HPDE6-E6E7 (cell line): ENCODE measurements around the gene FXYD7.
"Not testable (repeated sequence)": the region's sequence is repeated elsewhere in the genome, so short reads cannot be mapped to it uniquely, and the experiment has no call there.

Source experiments
- DNase-seq: peaks from one replicate; pipeline ENCODE4 v3.0.0; 2011; ENCODE audit warnings: missing footprints; ENCODE audit errors: extremely low spot score

FXYD7 gene

GRCh38 chr19:35165200-35166058, 22.4 kb downstream of the FXYD7 start:
- DNase-seq = no peak

- no peak for DNase-seq
These were observed 23.3 kb downstream of the FXYD7 start for GRCh38 chr19:35166100-35167063.

- no peak for DNase-seq
These were observed 24.4 kb downstream of the FXYD7 start for GRCh38 chr19:35167251-35168119.

GRCh38 chr19:35168196-35168595, 25.1 kb downstream of the FXYD7 start:
- DNase-seq = peak; percentile 64

- DNase-seq = no peak
These were observed 26.4 kb downstream of the FXYD7 start for GRCh38 chr19:35169221-35169995.

- no peak for DNase-seq
These were observed 27.5 kb downstream of the FXYD7 start for GRCh38 chr19:35170359-35171061.

- no peak for DNase-seq
These were observed 28.7 kb downstream of the FXYD7 start for GRCh38 chr19:35171730-35172129.

GRCh38 chr19:35174226-35174625, 31.2 kb downstream of the FXYD7 start:
- DNase-seq = no peak

GRCh38 chr19:35176181-35176570, 33.1 kb downstream of the FXYD7 start:
- DNase-seq = no peak

- DNase-seq = no peak
These were observed 34.6 kb downstream of the FXYD7 start for GRCh38 chr19:35177377-35178274.

GRCh38 chr19:35178701-35179100, 35.6 kb downstream of the FXYD7 start:
- no peak for DNase-seq

- DNase-seq = no peak
These were observed 36.8 kb downstream of the FXYD7 start for GRCh38 chr19:35179830-35180229.

GRCh38 chr19:35181387-35181786, 38.3 kb downstream of the FXYD7 start:
- DNase-seq = no peak

GRCh38 chr19:35184267-35184666, 41.2 kb downstream of the FXYD7 start:
- DNase-seq = no peak

- DNase-seq = no peak
These were observed 41.8 kb downstream of the FXYD7 start for GRCh38 chr19:35184884-35185283.

GRCh38 chr19:35194012-35194984, 51.2 kb downstream of the FXYD7 start:
- DNase-seq = no peak

- DNase-seq = no peak
These were observed 52.8 kb downstream of the FXYD7 start for GRCh38 chr19:35195830-35196229.

- DNase-seq = not testable (repeated sequence)
These were observed 53.8 kb downstream of the FXYD7 start for GRCh38 chr19:35196861-35197260.
